Left hindlimb (tissue), 1 donor: ENCODE results near the gene ASIC2.
A peak's percentile ranks its signal among the peaks of the same experiment; 100 is the strongest.
"Not testable (repeated sequence)": the region's sequence is repeated elsewhere in the genome, so short reads cannot be mapped to it uniquely, and the experiment has no call there.

ENCODE experiments used
- DNase-seq: peaks from one replicate; pipeline ENCODE4 v3.0.0-alpha.2; 2018

ASIC2 gene

DNA sequence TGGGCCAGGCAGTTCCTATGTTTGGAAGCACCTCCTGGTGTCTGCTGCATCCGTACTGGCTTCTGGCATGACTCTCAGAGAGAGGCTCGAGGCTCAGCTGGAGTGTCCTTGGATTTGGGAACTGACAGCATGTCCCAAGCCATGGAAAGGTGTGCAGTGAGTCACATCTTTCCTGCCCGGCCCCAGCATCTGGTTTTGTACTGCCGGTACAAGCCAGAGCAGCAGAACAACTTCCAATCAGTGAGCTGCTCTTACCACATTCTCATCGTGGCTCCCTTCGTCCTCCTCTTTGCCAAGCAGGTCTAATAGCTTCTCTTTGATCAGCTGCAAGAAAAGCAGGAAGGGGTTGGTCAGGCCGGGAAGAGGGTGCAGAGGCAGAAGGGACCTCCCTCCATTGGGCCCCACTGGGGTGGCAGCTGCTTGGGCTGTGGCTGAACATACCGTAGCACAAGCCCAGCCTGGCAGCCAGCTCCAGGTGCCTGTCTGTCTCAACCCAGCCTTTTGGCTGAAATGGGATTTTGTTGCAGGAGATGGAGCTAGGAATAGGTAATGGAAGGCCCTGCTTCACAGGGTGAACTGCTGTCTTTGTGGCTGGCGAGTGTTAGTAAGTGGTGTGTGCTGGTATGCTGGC is 277.3 kb downstream of the ASIC2 start:
- DNase-seq, result no peak

- DNase-seq, result no peak
These were observed 278.3 kb downstream of the ASIC2 start for GRCh38 chr17:33014751-33015150.

DNA sequence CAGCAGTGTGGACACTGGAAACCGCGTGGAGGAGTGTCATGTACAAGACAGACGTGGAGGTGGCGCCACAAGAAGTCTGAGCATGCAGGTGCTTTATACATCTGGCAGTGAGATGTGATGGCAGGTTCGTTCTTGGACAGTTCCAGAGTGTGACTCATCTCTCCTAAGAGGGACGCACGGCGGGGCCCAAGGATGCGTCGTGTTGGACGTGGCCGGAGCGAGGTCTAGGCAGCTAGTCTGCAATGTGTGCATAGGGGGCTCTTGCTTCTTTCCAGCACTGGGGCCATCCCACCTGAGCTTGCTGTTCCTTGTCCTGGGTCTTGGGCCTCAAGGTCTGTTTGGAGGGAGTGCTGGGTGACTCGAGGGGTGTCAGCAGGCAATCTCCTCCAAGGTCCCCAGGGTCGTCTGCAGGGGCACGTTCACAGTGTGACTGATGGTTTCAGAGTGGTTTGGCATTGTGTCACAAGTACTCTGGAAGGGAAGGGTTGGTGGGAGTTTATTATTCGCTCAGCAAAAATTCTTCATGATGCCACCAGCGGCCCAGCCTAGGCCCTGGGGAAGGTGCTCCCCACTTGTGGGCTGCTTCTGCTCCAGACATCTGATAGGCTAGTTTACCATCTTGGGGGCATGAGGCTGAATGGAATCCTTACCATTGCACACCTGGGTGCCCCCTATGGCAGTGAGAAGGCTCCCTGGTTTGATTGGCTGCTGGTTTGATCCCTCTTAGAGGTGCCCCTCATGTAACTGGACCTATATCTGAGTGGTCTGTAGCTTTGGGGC is 279.3 kb downstream of the ASIC2 start:
- DNase-seq, result no peak

DNA sequence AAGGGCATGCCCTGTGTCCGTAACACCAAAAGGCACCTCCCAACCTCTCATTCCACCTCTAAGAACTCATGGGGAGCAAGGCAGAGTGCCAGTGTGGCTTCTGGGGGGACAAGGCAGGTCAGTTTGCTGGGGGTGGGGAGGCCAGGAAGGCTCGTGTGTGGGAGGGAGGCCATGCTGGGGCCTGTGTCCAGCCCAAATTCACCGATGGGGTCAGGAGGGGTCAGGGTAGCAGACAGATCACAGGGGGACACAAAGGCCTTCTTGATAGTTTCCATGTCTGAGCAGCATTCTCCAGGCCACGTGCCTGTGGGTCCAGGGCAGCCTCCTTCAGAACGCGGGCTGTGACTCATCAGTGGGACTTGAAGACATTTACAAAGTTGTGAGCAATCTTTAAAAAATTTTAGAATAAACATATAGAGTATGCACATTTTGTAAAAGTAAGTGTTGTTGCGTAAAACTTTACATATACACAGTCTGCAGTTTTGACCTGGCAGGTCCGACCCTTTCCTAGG is 280.5 kb downstream of the ASIC2 start:
- DNase-seq, result no peak

GRCh38 chr17:33009636-33010035 is 283.5 kb downstream of the ASIC2 start:
- no peak for DNase-seq

GRCh38 chr17:33007186-33007585 is 285.9 kb downstream of the ASIC2 start:
- no peak for DNase-seq

GRCh38 chr17:33002246-33002645 is 290.8 kb downstream of the ASIC2 start:
- DNase-seq, result no peak

DNA sequence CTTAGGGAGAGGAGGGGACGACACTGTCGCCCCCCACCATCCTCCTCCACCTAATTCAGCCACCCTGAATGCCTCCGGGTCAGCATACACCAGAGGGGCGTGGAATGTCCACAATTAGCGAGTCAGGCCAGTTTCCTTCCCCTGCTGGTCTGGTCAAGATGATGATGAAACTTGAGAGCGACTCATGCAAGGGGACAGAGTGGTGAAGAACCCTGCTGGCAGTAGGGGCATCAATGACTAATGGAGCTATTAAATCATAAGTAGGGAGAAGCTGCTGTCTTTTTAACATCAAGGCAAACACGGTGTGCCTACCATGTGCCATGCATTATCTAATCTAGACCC is 294.2 kb downstream of the ASIC2 start:
- no peak for DNase-seq

DNA sequence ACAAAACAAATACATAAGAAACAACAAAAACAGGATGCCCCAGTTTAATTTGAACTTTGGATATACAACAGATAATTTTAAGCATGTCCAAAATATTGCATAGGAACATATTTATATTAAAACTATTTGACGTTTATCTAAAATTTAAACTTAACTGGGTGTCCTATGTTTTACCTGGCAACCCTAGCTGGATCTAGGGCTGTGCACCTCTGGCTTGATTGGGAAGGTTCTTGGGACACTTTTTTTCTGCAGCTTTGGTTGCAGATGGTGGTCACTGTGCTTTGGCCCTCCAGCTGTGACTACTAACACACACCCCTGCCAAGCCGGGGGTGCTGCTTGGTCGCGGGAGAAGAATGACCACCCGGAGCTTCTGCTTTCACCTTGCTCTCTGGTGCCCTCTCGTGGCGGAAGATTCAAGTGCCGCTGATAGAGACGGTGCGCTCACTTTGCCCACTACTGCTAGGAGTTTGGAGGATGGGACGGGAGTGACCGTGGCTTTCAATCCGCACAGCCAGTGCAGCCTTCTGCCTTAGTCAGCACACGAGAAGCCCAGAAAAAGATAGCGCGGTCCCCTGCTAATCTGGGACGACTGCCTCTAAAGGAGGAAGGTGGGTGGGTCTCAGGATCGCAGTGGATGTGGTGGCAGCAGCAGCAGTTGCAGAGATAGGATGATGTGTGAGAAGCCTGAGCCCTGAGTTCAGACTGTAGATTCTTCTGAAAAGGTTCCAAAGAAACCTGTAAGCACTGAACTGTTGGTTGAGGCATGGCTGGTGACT is 294.8 kb downstream of the ASIC2 start:
- DNase-seq, result peak; percentile 71

- no peak for DNase-seq
These were observed 297.6 kb downstream of the ASIC2 start for GRCh38 chr17:32995416-32996045.

- DNase-seq, result no peak
These were observed 299.1 kb downstream of the ASIC2 start for GRCh38 chr17:32993977-32994376.

DNA sequence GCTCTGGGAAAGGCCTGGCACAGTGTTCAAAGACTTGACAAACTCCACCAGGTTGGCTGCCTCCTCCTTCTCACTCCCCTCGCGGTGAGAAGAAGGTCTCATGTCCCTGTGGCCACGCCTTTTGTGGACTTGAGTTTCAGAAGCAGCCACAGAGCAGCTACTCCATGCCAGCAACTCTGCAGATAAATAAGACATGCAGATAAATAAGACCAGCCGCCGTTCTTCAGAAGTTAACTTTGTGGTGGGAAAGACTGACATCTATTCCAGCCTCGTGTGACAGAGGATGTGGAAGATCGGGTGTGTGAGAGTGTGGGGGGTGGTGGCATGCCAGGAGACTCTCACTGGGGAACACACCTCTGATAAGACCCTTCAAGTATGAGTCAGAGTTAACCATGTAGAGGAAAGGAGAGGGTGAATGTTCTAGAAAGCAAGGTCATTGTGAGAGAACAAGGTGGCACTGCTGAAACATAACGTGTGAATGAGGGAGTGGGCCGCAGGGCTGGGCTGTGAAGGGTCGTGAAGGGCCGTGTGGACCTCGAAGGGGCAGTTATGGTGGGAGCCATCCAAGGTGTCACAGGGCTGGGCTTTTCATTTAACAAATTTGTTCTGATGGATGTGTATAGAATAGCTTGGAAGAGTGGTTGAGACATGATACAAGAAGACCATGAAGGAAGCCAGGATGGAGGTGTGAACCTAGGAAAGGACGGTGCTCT is 300.6 kb downstream of the ASIC2 start:
- no peak for DNase-seq

- no peak for DNase-seq
These were observed 304.5 kb downstream of the ASIC2 start for GRCh38 chr17:32988481-32989101.

- not testable (repeated sequence) for DNase-seq
These were observed 305.2 kb downstream of the ASIC2 start for GRCh38 chr17:32987868-32988267.

GRCh38 chr17:32987453-32987805 is 305.7 kb downstream of the ASIC2 start:
- not testable (repeated sequence) for DNase-seq

DNA sequence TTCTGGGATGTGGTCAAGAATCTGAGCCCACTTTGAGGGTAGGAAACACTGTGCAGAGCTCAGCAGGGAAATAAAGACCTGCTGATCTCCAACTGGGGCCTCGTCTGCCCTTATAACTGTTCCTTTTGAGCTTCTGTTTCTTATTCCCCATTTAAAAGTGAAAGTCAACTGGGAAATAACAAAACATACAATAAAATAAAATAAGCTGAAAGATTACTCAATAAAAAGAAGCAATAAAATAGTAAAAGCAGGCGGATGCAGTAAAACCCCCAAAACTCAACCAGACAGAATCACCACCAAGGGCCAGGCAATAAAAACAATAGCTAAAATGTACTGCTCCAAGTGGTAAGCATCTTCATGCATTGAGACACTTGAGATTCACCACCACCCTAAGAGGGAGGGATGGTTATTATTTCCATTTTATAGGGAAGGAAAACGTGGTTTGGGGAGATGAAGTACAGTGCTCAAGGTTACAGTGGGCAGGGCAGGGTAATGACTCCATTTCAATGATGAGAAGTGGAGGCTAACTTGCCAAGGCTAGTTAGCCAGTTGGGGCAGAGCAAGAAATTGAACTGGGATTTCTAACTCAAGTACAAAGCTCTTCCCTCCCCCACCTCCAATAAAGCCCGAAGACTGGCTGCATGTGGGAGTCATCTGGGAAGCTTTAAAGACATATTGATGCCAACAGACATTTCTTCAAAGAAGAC is 307.9 kb downstream of the ASIC2 start:
- DNase-seq, result no peak

- not testable (repeated sequence) for DNase-seq
These were observed 311.5 kb downstream of the ASIC2 start for GRCh38 chr17:32981611-32982010.

DNA sequence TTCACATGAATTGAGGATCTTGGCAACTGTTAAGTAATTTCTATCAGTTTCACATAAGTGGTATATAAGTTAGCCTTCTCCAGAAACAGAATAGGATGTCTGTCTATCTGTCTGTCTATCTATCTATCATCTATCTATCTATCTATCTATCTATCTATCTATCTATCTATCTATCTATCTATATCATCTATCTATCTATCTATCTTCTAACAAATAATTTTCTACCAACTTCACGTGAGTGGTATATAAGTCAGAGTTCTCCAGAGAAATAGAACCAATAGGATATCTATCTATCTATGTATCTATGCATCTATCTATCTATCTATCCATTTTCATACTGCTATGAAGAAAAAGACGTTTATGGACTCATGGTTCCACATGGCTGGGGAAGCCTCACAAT is 312.9 kb downstream of the ASIC2 start:
- no peak for DNase-seq

DNA sequence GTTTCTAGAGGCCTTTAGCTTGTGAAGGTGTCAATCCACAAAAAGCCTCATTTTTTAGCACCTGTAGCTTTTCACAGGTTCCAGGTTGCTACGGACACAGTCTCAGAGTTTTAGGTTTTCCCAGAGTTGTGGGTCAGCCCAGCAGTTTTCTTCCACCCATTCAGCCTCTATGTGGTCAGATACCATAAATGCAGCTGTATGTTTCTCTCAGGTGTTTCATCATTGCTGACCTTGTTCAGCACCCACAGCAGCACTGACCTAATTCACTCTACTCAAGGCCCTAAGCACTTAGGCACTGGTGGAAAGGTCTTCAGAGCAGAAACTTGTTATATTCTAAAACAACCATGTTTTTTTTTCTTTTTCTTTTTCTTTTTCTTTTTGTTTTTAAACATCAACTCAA is 316.5 kb downstream of the ASIC2 start:
- no peak for DNase-seq

GRCh38 chr17:32976131-32976530 is 317.0 kb downstream of the ASIC2 start:
- no peak for DNase-seq

GRCh38 chr17:32971171-32971570 is 321.9 kb downstream of the ASIC2 start:
- no peak for DNase-seq

GRCh38 chr17:32970281-32970680 is 322.8 kb downstream of the ASIC2 start:
- no peak for DNase-seq
